Epithelial cell of proximal tubule (primary cell): ENCODE results near the gene CENPU. TPM values are rescaled to one million over a fixed set of nuclear protein-coding genes. Genes with fewer than 3 reads are reported as not detected.

ENCODE experiments used
- DNase-seq: peaks from one replicate; pipeline ENCODE4 v3.0.0-alpha.2; 2011; ENCODE audit warnings: low read depth
- H3K4me3 ChIP-seq: 2 replicates; pipeline ENCODE4 v1.5.1; 2011; ENCODE audit warnings: low read depth, mild to moderate bottlenecking, low read length
- total RNA-seq: library from RNA; depleted of rRNA; stranded (reverse); fragments of >200 nt; gene quantifications from 2 replicates; pipeline ENCODE4 v1.2.3, GENCODE V29; 2015
- TF ChIP-seq, protein P1 (sequence below): conservative IDR thresholded peaks from 2 replicates; pipeline ENCODE4 v1.5.1; 2012; ENCODE audit warnings: low read depth, mild to moderate bottlenecking, low read length

Gene CENPU
- total RNA-seq, 1 donor from 2014 or later, result 75.8 TPM

DNA sequence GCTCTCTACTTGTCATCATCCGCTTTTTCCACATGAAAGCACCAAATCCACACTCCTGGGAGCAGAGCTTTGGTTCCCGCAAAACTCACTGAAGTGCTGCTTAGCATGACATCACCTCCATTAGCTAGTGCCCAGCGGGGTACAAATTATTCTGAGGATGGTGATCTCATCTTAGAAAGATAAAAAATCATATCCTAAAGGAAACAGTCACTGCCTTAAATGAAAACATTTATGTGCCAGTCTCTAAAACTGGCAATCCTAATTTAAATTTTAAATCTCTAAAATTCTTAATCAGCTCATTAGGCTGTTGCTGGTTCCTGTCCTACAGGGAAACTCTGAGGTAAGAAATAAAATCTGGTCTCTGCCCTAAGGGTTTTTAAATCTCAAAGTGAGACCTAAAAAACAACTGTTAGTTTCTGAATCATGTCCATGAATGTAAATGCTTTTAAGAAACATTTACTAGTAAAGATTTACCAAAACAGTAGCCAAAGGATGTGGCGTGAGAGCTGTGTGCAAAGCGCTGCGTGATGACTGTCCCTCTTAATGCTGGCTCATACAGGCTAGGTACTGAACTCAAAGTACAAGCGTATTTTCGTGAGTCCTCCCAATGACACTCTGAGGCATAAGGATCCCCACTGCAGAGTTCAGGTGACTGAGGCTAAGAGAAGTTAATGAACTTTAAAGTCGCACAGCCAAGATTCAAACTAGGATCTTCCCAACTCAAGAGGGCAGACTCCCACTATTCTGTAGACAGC lies 89.2 kb downstream of the CENPU start:
- no peak overlapping the region for H3K4me3 ChIP-seq
- DNase-seq, result no peak
- TF ChIP-seq, protein P1, sequence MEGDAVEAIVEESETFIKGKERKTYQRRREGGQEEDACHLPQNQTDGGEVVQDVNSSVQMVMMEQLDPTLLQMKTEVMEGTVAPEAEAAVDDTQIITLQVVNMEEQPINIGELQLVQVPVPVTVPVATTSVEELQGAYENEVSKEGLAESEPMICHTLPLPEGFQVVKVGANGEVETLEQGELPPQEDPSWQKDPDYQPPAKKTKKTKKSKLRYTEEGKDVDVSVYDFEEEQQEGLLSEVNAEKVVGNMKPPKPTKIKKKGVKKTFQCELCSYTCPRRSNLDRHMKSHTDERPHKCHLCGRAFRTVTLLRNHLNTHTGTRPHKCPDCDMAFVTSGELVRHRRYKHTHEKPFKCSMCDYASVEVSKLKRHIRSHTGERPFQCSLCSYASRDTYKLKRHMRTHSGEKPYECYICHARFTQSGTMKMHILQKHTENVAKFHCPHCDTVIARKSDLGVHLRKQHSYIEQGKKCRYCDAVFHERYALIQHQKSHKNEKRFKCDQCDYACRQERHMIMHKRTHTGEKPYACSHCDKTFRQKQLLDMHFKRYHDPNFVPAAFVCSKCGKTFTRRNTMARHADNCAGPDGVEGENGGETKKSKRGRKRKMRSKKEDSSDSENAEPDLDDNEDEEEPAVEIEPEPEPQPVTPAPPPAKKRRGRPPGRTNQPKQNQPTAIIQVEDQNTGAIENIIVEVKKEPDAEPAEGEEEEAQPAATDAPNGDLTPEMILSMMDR, result no peak

Other genes with a start within 250 kb of the CENPU start
- gene CASP3, start 84.6 kb downstream of the CENPU start, total RNA-seq, result 56.1 and 58.2 TPM in 2 replicates
- 12.4 and 16.7 TPM in 2 replicates for gene PRIMPOL, start 84.4 kb downstream of the CENPU start, total RNA-seq
- 18.5 and 27.5 TPM in 2 replicates for gene ACSL1, start 91.9 kb upstream of the CENPU start, total RNA-seq